ENCODE data around the gene C7orf57. TPM values are rescaled to one million over a fixed set of nuclear protein-coding genes. Genes with fewer than 3 reads are reported as not detected.

C7orf57 gene
- polyA plus RNA-seq, 5 donors = 1.4 to 4.4 (median 2.7) TPM

- DNase-seq = no peak
Measured at GRCh38 chr7:48084727-48085432, 49.5 kb downstream of the C7orf57 start.

GRCh38 chr7:48085433-48085791, 50.1 kb downstream of the C7orf57 start:
- no peak for DNase-seq

- DNase-seq = no peak
Measured at GRCh38 chr7:48085942-48086341, 50.6 kb downstream of the C7orf57 start.

GRCh38 chr7:48087349-48087748, 52.0 kb downstream of the C7orf57 start:
- DNase-seq = no peak

GRCh38 chr7:48088559-48089045, 53.3 kb downstream of the C7orf57 start:
- peak; percentile 56 to 68 for DNase-seq

- peak; percentile 31 to 68 for DNase-seq
Measured at GRCh38 chr7:48089046-48090003, 54.0 kb downstream of the C7orf57 start, which contains the start of gene UPP1. UPP1 (plus strand) TSS chr7:48089265; CDS start chr7:48094784, 5,519 bp downstream.

- DNase-seq = no peak
Measured at GRCh38 chr7:48090095-48090805, 54.9 kb downstream of the C7orf57 start.

- DNase-seq = no peak
Measured at GRCh38 chr7:48091506-48092433, 56.4 kb downstream of the C7orf57 start.

GRCh38 chr7:48094861-48095293, 59.5 kb downstream of the C7orf57 start:
- no peak for DNase-seq

GRCh38 chr7:48096273-48096672, 60.9 kb downstream of the C7orf57 start:
- no peak for DNase-seq

GRCh38 chr7:48097521-48098231, 62.3 kb downstream of the C7orf57 start:
- no peak for DNase-seq

GRCh38 chr7:48098846-48099245, 63.5 kb downstream of the C7orf57 start:
- DNase-seq = no peak

GRCh38 chr7:48099781-48100180, 64.4 kb downstream of the C7orf57 start:
- no peak for DNase-seq

- no peak for DNase-seq
Measured at GRCh38 chr7:48101352-48101751, 66.0 kb downstream of the C7orf57 start.

GRCh38 chr7:48101968-48102367, 66.6 kb downstream of the C7orf57 start:
- DNase-seq = no peak

GRCh38 chr7:48102530-48102929, 67.2 kb downstream of the C7orf57 start:
- no peak for DNase-seq

- no peak for DNase-seq
Measured at GRCh38 chr7:48105045-48105444, 69.7 kb downstream of the C7orf57 start.

- no peak for DNase-seq
Measured at GRCh38 chr7:48106906-48107659, 71.7 kb downstream of the C7orf57 start.

- DNase-seq = no peak
Measured at GRCh38 chr7:48107926-48108472, 72.7 kb downstream of the C7orf57 start.

All from right lung (tissue), 5 donors.